Naive B cell (primary cell): ENCODE measurements around the gene UQCRHL. TPM values are rescaled to one million over a fixed set of nuclear protein-coding genes. Genes with fewer than 3 reads are reported as not detected.

Experiments used
- polyA plus RNA-seq, 6 donors: library from polyadenylated mRNA; unstranded; fragments of 300-500 nt; fragmentation: Illumina TruSeq; gene quantifications; one replicate each; pipeline ENCODE4 v1.2.3, GENCODE V29; 2021; ENCODE audit warnings: low read depth in 6 of 6

UQCRHL gene
- polyA plus RNA-seq, 6 donors from 2014 or later, result 0.11 to 1.3 (median 0.94) TPM

Other genes starting within 250 kb of the UQCRHL start
- gene AGMAT, start 222.6 kb downstream of the UQCRHL start, polyA plus RNA-seq, result 1 to 10 TPM; 2.4 to 7.4 (median 3.8) TPM
- gene DDI2, start 190.2 kb downstream of the UQCRHL start, polyA plus RNA-seq, result 1 to 10 TPM; 2.5 to 7.1 (median 5.7) TPM
- 10 to 100 TPM in 3 of 6 donors, 1 to 10 TPM in 3; 1.9 to 13.7 (median 8.9) TPM for gene PLEKHM2, start 123.3 kb downstream of the UQCRHL start, polyA plus RNA-seq
- gene SLC25A34, start 71.4 kb downstream of the UQCRHL start, polyA plus RNA-seq, result 1 to 10 TPM in 1 of 6 donors, under 1 TPM in 1, not detected in 4; 0.73 to 1.3 TPM
- not detected for gene TMEM82, start 65.2 kb downstream of the UQCRHL start, polyA plus RNA-seq
- gene FBLIM1, start 48.9 kb downstream of the UQCRHL start, polyA plus RNA-seq, result not detected
- gene SPEN, start 40.1 kb upstream of the UQCRHL start, polyA plus RNA-seq, result 10 to 100 TPM in 4 of 6 donors, 1 to 10 TPM in 1, under 1 TPM in 1; 0.96 to 63.0 (median 11.5) TPM
- gene ZBTB17, start 168.5 kb upstream of the UQCRHL start, polyA plus RNA-seq, result 10 to 100 TPM in 3 of 6 donors, 1 to 10 TPM in 3; 3.6 to 34.9 (median 10.0) TPM
- gene SRARP, start 196.6 kb upstream of the UQCRHL start, polyA plus RNA-seq, result not detected
- gene HSPB7, start 210.4 kb upstream of the UQCRHL start, polyA plus RNA-seq, result not detected
- not detected for gene CLCNKA, start 214.4 kb upstream of the UQCRHL start, polyA plus RNA-seq
- not detected for gene CLCNKB, start 236.1 kb upstream of the UQCRHL start, polyA plus RNA-seq